Stimulated activated CD4-positive, alpha-beta T cell treated with anti-CD3 and anti-CD28 coated beads, TNF-alpha, amount 100 ng/mL, for 24 hours (primary cell): ENCODE measurements around the gene TJP1.
A peak's percentile ranks its signal among the peaks of the same experiment; 100 is the strongest.
"Not testable (repeated sequence)": the region's sequence is repeated elsewhere in the genome, so short reads cannot be mapped to it uniquely, and the experiment has no call there.

Experiments
- DNase-seq, 3 experiments: peaks; one replicate each; pipeline ENCODE4 v3.0.0-alpha.2; 2020; ENCODE audit warnings: low read depth in 3 of 3

TJP1 gene

GRCh38 chr15:29838352-29839010 is 16.2 kb upstream of the TJP1 start:
- no peak for DNase-seq

- DNase-seq: no peak
Observed at GRCh38 chr15:29835301-29835700, 13.0 kb upstream of the TJP1 start.

DNA sequence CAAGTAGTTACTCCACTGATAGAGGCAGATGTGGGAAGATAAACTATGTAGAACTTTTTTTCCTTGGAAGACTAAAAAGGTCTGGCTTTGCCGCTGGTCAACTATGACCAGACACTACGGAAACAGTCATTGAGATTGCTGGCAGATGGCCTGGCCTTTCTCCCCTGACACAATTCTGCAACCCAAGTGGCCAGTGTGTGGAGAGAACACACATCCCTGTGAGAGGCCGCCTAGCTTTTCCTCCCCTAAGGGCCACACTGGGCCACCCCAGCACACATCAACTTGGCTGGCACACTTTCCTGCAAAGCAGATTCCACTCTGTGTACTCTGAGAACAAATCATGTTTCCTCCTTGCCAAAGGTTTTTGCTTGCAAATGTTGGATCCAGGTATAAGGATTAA is 10.4 kb upstream of the TJP1 start:
- no peak for DNase-seq

DNA sequence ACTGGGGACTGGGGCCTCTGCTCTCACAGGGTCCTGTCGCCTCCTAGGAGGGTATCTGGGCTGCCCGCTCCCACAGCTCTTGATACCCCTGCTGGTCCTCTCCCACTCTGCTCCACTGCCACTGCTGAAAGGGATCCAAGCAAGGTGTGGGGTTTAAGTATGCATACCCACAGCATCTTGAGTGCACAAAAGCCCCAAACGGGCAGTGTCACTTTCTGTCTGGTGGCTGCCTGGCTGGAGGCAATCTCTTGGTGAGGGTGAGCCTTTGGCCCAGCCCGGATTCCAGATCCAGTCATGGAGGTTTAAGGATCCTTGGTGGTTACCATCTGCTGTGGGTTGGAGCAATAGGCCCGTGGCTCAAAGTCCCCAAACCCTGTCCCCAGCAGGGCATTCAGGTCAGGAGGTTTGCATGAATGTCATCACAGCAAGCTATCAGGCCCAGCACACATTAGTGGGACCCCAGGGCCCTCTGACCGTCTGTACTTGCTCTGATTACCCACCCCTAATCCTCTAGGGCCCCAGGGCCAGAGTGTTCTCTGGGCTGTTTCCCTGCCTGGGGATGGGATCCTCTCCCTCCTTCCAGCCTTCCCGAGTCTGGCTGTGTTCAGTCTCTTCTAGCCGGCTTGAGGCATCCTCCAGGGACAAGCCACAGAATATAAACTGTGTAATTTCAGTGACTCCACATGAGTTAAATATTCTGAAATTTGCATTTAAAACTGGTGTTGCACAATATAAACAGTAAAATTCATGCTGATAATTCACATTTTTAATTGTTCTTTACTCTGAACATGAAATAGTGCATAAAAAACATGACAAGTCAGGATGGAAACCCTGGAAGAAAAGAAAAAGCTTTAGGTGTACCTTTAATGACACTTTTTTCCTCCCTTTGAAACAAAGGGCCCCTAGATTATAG is 4.9 kb upstream of the TJP1 start:
- DNase-seq: no peak

GRCh38 chr15:29825227-29825626 is 3.0 kb upstream of the TJP1 start:
- no peak for DNase-seq

DNA sequence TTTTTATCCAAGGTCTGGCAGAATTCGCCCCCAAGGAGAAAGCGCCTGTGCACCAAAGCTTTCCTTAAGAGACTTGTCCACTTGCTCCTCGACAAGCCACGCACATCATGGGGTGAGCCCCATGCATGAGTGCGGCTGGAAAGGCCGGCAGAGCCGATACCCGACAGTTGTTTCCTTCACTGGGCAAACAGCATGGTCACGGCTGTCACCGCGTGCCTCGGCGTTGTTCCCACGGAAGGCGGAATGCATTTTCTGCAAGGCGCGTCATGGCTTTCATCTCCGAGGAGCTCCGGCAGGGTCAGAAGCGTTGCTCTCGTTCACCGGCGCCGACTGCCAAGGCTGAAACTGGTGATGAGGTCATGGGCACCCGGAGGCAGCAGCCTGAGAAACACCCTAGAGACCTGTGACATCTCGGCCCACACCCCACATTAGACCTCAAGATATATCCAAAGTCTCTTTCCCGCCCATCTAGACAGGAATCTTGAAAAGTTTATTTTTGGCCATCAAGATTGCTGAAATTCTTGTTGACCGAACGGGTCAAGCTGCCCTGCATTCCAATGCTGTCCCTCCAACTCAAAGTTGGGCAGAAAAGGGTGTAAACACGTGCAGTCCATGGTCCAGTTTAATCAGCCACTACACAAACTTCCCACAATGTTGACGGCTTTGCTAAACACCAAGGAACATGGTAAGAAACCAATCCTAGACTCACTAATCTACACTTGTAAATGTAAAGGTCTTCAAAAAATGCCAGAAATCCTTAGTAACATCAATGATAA is 604 bp upstream of the TJP1 start:
- DNase-seq: no peak

DNA sequence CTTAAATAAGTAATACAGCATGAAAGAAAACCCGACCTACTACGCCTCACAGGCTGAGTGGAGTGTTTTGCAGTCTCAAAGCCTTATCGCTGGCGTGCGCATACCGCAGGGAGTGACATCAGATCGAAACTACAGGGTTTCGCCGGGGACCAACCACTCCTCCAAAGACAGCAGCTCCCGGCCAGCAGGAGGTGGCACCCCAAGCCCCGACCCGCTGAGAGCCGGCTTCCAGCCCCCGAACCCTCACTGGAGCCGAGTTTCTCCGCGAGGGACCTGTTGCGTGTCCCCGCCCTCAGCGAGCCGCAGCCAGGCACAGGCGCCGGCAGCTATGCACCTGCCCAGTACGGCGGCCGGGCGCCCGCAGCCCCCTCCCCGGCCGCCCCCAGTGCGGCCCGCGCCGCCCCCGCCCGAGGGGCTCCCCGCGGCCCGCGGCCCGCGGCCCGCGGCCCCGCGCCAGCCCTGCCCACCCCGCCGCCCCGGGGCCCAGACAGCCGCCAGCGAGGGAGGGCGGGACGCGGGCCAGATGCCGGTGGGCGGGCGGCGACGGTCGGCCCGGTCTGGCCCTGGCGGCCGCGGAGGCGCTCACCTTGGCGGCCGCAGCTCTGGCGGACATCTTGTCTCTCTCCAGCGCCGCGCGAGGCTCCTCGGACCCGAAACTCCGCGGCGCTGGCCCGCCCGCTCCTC is 710 bp downstream of the TJP1 start:
- DNase-seq: peak in 1 of 3 experiments; percentile 46

DNA sequence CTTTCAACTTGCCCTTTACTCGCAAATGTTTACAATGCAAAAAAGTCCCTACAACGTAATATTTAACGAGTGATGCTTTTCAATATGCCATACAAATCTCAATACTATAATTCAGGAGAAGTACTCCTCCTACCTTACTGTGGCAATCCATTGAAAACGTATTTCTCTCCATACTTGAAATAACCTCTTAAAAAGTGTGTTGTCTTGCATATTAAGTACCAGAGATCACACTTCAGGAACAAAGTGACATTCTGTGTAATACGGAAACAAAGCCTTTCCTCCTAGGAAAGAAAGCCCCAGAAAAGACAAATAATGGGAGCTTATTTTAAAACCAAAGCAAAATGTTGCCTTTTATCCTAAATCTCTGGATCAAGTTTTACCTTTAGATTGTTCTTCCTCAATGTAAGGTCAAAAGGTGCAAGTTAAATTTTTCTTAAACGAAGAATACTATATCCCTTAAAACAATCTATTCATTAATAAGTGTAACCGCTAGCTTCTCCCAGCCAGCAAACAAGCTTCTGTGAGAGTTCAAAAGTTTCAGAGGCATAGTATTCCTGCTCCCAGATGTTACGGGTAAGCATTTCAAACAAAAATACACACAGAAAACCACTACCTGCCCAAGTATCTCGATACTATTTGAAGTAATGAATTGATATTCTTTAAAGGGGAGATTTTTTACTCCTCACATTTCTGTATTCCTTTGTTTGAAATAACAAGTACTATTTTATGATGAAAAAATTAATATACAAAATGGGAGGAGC is 1.7 kb downstream of the TJP1 start:
- no peak for DNase-seq

DNA sequence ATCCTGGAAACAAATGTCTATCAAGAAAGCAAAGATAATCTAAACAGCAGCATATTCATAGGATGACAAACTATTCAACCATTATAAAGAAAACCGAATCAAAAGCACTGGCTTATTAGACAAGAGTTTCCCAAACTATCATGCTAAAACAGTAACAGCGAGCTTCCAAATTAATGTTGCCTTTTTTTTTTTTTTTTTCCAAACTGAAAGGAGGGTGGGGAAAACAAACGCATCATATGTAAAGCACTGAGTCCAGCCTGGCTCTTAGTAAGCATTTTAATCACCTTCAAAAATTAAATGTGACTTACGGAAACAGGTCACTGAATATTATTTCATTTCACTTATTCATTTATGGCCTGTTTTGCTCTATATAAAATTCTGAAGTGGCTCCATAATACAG is 2.3 kb downstream of the TJP1 start:
- DNase-seq: no peak

DNA sequence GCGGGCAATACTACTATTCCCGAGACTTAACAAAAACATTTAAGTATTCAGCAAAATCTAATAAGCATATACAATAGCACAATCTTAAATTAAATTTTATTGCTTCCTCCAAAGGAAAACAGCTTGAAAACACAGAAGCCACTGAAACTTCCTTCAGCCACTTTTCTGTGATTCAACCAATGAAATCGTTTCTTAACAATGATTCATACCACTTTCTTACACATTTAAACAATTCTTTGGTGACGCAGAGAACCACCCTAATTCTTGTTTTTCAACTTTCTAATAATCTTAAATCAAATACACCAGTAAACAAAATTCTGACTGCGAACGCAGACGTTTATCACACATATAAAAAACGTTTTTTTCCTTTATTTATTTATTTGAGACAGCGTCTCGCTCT is 4.1 kb downstream of the TJP1 start:
- no peak for DNase-seq

GRCh38 chr15:29817455-29817854 is 4.8 kb downstream of the TJP1 start:
- not testable (repeated sequence) for DNase-seq

DNA sequence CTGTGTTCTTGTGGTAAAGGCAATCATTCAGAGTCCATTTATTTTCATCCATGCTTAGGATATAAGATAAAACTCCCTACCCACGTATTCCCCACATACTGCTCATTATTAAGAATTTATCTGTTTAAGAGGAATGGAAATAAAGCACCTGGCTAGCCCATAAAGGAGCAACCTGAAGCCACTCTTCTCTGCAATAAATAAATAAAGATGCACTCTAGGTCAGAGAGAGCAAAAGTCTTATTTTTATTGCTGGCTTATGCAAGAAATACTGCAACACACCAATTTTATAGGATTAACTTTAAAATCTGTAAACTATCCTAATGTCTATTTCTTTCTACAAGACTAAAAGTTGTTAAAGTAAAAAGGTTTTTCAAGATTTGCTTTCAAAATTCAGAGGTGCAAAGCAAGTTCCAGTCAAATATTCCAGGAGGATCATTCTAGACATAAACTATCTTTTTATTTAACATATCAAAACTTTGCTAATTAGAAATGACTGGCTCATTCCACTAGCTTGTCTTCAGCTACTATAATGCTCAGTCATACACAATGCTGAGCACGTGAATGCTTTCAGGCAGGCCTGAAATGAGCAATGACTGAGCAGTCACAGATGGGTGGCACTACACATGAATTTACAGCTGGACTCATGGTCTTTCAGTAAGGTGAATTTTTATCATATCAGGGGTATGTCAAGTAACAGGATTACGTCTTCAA is 7.1 kb downstream of the TJP1 start:
- no peak for DNase-seq

- no peak for DNase-seq
Observed at GRCh38 chr15:29813009-29813408, 9.3 kb downstream of the TJP1 start.

DNA sequence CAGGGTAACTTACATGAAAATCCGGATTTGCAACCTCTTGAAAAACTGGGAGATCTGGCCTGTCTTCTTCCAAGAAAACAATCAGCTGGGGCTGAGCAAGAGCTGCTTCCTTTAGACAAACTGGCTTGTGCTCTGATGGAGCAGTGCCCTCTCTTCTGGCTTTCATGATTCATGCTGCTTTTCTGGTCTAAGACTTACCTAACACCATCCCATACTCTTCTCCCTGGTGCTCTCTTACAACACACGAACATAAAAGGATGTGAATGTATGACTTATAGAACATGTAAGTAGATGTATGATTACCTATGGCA is 9.9 kb downstream of the TJP1 start:
- DNase-seq: no peak

GRCh38 chr15:29811691-29812383 is 10.4 kb downstream of the TJP1 start:
- DNase-seq: no peak

- no peak for DNase-seq
Observed at GRCh38 chr15:29805708-29806104, 16.6 kb downstream of the TJP1 start.

DNA sequence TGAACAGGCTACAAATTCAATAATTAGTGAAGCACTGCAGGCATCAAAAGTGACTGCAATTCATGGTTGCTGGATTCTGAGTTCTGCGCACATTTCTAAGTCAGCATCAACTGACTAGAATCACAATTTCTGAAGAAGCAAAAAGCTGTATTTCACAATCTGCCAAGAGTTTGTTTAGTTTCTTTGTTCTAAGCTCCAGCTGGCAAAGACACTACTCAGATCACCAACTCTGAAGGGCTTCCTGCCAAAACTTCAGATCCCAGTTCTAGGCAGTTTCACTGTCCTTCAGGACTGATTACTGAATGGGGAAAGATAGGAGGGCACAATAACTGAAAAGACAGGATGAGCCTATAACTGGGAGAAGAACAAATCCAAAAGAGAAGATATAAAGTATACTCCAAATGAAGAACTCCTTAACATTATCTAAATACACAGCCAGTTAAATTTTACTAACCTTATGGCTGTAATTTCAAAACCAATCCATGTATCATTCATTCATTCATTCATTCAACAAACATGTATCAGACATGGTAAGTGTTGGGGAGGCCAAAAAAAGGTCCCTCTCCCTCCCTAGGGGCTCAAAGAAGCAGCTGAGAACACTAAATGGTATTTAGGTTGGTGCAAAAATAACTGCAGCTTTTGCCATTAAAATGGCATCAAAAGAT is 17.1 kb downstream of the TJP1 start:
- no peak for DNase-seq

DNA sequence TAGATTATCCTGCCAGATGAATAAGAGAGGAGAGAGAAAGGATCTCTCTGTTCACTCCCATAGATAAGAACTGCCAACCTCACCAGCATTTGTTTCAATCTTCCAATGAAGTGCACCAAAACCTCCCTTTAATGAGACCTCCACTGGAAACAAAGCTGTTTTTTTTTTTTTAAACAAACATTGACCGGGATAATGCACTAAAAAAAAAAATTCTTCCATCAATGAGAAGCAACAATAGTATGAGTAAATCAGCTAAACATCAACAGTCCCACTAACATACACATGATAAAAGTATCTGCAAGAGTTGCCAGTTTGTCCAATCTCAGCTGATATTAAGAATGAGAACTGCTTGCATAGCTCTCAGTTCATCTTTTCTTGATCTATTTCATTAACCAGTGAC is 19.9 kb downstream of the TJP1 start:
- DNase-seq: no peak
